HG03378 (cell line): ENCODE results near the gene RPUSD1.
"Not testable (repeated sequence)": the region's sequence is repeated elsewhere in the genome, so short reads cannot be mapped to it uniquely, and the experiment has no call there.

Experiments
- ATAC-seq: cut with Tn5 transposase; IDR thresholded peaks from one replicate; pipeline ENCODE4 v1.9.1; 2021; ENCODE audit warnings: mild to moderate bottlenecking, moderate library complexity; ENCODE audit not compliant: unreplicated experiment

The RPUSD1 gene

DNA sequence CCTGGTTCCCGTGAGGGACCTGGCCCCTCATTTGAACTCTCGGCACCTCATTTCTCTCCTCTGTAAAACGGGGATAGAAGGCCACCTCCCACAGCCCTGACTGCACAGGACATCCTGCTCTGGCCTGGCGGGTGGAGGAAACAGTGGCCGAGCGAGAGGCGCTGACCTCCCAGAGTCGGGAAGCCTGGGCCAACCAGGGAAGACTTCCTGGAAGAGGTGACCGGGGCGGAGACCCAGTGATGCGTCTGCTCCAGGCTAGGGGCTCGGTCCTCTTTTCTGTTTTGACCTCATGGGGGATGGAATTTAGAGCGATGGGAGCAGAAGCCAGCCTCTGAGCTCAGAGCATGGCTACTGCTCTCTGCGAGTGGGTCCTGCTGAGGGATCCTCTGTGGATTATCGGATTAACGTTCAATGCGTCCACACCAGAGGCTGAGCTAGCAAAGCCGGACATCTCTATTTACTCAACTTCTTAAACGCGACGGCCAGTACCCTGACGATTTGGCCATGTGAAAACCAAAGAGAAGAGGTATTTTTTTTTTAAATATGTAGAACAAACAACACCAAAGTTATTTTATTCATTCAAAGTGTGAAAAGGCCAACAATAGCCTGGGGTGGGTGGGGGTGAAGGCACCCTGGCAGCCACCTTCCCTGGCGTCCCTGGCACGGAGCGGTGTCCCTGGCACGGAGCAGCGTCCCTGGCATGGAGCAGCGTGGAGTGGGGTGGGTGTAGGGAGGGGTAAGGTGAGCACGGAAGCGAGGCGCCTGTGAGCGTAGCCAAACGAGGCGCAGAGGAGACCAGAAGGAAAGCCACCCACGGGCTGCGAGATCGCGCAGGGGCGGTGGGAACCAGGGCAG, 36.8 kb downstream of the RPUSD1 start:
- ATAC-seq = no peak

- ATAC-seq = no peak
These were observed 37.7 kb downstream of the RPUSD1 start for GRCh38 chr16:750485-750884.

DNA sequence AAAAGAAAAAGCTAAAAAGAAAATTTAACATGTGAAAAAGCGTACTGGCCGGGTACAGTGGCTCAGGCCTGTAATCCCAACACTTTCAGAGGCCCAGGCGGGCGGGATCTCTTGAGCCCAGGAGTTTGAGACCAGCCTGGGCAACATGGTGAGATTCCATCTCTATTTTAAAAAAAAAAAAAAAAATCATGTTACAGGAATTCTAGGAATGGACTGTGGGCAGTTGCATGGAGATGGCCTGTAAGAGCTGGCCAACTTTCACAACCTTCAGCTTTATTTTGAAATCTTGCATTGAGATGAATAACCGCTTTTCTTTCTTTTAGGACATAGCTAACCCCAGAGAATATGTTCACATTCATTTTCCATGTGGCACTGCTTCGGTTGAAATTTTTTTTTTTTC, 39.2 kb downstream of the RPUSD1 start:
- no peak for ATAC-seq

GRCh38 chr16:747978-748746, 40.0 kb downstream of the RPUSD1 start:
- ATAC-seq = no peak

- no peak for ATAC-seq
These were observed 41.5 kb downstream of the RPUSD1 start for GRCh38 chr16:746637-747036.

DNA sequence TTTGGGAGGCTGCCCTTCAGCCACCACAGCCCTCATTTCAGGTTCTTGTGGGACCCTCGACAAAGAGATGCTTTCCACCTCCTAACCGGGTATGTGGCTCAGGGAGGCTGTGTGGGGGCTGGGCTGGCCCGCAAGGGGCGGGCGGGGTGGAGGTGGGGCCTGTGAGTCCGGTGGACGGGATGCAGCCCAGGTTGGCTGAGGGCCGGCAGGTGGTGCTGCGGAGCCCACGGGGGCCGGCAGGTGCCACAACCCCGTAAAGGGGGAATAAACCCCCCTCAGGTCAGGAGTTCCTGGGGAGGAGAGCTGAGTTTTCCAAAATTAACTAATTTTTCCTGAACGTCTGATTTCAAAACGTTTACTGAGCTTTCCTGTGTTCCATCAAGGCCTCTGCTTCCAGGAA, 42.4 kb downstream of the RPUSD1 start:
- no peak for ATAC-seq

DNA sequence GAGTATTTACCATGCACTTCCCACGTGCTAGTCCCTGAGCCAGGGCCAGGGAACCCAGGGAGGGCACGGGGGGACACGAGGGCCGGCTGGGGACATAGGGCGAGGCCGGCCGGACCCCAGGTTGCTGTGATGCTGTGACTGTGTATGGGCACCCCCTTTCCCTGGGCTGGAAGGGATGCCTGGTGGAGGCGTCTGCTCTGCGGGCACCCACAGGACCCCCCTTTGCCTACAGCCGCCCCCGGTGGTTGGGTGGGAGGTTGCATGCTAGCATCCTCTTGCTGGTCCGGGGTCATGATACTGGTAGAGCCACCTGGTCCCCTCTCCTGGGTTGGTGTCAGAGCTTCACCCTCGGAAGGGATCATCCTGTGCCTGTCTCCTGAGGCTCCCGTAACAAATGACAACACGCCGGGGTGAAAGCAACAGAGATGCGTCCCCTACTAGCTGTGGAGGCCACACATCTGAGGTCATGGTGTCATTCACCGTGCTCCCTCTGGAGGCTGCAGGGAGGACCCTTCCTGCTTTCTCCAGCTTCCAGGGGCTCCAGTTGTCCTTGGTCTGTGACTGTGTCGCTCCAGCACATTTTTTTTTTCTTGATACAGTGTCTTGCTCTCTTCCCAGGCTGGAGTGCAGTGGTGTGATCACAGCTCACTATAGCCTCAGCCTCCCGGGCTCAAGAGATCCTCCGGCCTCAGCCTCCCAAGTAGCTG, 44.2 kb downstream of the RPUSD1 start:
- no peak for ATAC-seq

DNA sequence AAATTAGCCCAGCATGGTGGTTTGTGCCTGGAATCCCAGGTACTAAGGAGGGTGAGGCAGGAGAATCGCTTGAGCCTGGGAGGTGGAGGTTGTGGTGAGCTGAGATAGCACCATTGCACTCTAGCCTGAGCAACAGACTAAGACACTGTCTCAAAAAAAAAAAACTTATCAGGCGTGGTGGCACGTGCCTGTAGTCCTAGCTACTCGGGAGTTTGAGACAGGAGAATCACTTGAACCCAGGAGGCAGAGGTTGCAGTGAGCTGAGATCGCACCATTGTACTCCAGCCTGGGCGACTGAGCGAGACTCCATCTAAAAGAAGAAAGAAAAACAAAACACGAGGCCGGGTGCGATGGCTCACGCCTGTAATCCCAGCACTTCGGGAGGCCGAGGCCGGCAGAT, 45.3 kb downstream of the RPUSD1 start:
- ATAC-seq = not testable (repeated sequence)

- no peak for ATAC-seq
These were observed 46.1 kb downstream of the RPUSD1 start for GRCh38 chr16:741986-742629.

- peak; percentile 56 for ATAC-seq
These were observed 47.2 kb downstream of the RPUSD1 start, which contains the start of gene CIAO3 for GRCh38 chr16:740764-741505. CIAO3 (minus strand) TSS chr16:740997; CDS start chr16:740985, 12 bp downstream.

DNA sequence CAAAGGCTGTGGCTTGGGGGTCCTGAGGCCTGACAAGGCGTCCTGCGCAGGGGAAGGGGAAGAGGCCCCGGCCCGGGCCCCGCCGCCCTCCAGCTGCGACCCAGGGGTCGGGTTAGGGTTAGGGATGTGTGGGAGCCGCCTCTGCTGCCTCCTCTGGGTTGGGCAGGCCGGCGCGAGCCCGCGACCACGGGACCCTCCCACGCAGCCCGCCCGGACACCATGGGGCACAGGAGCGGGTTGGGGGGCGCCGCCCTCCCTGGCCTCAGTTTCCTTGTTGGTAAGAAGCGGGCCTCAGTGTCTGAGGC, 47.8 kb downstream of the RPUSD1 start:
- peak; percentile 17 for ATAC-seq

GRCh38 chr16:739560-740458, 48.4 kb downstream of the RPUSD1 start:
- no peak for ATAC-seq

DNA sequence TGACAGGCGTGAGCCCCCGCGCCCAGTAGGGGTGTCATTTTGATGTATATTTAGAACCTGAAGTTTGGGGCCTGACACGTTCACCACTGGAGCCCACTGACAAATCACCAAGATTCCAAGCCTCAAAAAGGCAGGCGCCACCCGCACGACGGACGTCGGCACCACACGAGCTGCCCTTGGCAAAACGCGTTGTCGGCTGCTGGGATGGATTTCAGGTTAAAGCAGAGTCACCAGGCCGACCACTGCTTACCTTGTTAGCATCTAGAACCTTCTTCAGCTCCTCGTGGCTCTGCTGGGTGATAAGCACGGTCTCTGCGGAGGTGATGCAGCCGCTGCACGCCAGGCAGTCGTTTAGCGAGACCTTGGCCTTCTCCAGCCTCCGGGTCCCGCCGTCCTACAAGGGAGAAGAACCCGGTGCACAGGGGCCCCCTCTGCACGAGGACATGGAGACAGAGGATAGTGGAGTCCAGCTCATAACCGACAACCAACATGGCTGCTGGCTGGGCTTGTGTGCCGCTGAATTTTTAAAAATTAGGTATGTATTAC, 51.2 kb downstream of the RPUSD1 start:
- ATAC-seq = no peak

- ATAC-seq = no peak
These were observed 52.2 kb downstream of the RPUSD1 start for GRCh38 chr16:735982-736453.

DNA sequence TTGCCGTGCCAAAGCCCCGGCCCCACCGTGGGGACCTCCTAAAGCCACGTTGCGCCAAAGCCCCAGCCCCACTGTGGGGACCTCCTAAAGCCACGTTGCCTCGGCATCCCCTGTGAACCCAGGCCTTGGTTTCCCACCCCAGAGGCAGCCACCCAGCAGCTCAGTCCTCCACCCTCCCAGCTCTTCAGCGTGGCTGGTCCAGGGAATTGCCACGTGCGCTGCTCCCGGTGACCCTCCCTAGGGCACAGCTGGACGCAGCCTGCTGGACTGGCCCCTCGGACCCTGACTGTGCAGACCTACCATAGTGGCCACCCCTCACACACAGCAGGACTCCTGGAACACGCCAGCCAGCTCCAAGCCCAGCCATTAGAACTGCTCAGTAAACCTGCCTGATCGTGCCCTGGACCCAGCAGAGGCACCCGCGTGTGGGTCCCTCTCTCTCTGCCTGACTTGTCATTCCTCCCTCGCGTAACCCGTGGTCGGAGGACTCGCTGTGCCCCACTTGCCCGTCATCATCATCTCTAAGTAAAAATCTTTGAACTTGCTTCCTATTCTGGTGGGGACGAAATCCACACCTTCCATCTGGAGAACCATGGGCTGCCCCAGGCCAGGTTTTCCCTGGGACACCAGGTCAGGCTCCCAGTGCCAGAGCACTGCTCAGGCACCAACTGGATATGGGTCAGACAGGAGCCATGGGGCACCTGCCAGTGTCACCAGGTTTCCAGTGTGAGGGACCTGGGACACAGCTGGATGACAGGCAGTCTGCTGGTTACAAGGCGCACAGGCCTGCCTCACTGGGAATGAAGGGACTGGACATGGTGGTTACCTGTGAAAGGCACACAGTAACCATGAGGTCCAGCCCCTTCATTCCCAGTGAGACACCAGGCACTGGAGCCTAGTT, 53.0 kb downstream of the RPUSD1 start:
- ATAC-seq = no peak
